CD14-positive monocyte (primary cell): ENCODE data around the gene SEC24D. TPM values are rescaled to one million over a fixed set of nuclear protein-coding genes. Genes with fewer than 3 reads are reported as not detected.

Experiments
- DNase-seq, 3 donors: peaks; one replicate each; pipeline ENCODE4 v3.0.0-alpha.2; 2011 to 2022
- H2AFZ ChIP-seq: 2 replicates; pipeline ENCODE4 v1.6.0; 2012; ENCODE audit warnings: mild to moderate bottlenecking, low read depth, low read length, inconsistent platforms; ENCODE audit not compliant: insufficient read depth, poor library complexity, severe bottlenecking
- H3K27ac ChIP-seq, 2 donors: 1 replicate in 1 of 2; 2 replicates in 1 of 2; pipeline ENCODE4 v1.5.1; 2012 to 2013; ENCODE audit warnings: low read length in 2 of 2, control low read depth in 1 of 2, inconsistent platforms in 1 of 2, low read depth in 1 of 2, mild to moderate bottlenecking in 1 of 2
- H3K27me3 ChIP-seq, 2 donors: one replicate each; pipeline versions ENCODE4 v1.6.0 to v1.6.1; 2011 to 2013; ENCODE audit warnings: low read length in 2 of 2; ENCODE audit not compliant: control insufficient read depth in 2 of 2, insufficient read depth in 2 of 2
- H3K36me3 ChIP-seq, 2 donors: replicated peaks in 1 of 2; 1 replicate in 1 of 2; 2 replicates in 1 of 2; pipeline versions ENCODE4 v1.5.1 to v1.6.1; 2012 to 2013; ENCODE audit warnings: low read length in 2 of 2, control low read depth in 1 of 2, inconsistent platforms in 1 of 2, mild to moderate bottlenecking in 1 of 2; ENCODE audit not compliant: insufficient read depth in 2 of 2, control insufficient read depth in 1 of 2
- H3K4me1 ChIP-seq, 2 donors: 1 replicate in 1 of 2; 2 replicates in 1 of 2; pipeline versions ENCODE4 v1.5.1 to v1.6.1; 2012 to 2013; ENCODE audit warnings: low read length in 2 of 2, control low read depth in 1 of 2, inconsistent platforms in 1 of 2, mild to moderate bottlenecking in 1 of 2, moderate library complexity in 1 of 2; ENCODE audit not compliant: insufficient read depth in 2 of 2, control insufficient read depth in 1 of 2
- H3K4me2 ChIP-seq: replicated peaks from 2 replicates; pipeline ENCODE3; 2012; ENCODE audit warnings: low read length, moderate library complexity, mild to moderate bottlenecking; ENCODE audit not compliant: poor library complexity, severe bottlenecking; ENCODE audit errors: extremely low read depth
- H3K4me3 ChIP-seq, 3 experiments: fragments of 200-600 bp in 1 of 3; sonication (generic) in 1 of 3; replicated peaks in 1 of 3; 1 replicate in 2 of 3; 2 replicates in 1 of 3; pipeline ENCODE4 v1.5.1; 2011 to 2013; ENCODE audit warnings: low read length in 3 of 3, mild to moderate bottlenecking in 3 of 3, control low read depth in 2 of 3, low read depth in 2 of 3, inconsistent platforms in 1 of 3, moderate library complexity in 1 of 3
- H3K79me2 ChIP-seq: 2 replicates; pipeline ENCODE4 v1.6.0; 2012; ENCODE audit warnings: mild to moderate bottlenecking, control low read depth, inconsistent platforms, low read length, moderate library complexity; ENCODE audit not compliant: insufficient read depth
- H3K9ac ChIP-seq: 2 replicates; pipeline ENCODE4 v1.6.0; 2017; ENCODE audit warnings: low read length, mild to moderate bottlenecking; ENCODE audit not compliant: insufficient read depth, poor library complexity, severe bottlenecking
- H3K9me3 ChIP-seq, 2 donors: replicated peaks in 1 of 2; 1 replicate in 1 of 2; 2 replicates in 1 of 2; pipeline versions ENCODE4 v1.5.1 to v1.6.1; 2012 to 2013; ENCODE audit warnings: low read length in 2 of 2, control low read depth in 1 of 2; ENCODE audit not compliant: control insufficient read depth in 1 of 2, insufficient read depth in 1 of 2
- H4K20me1 ChIP-seq: 2 replicates; pipeline ENCODE4 v1.6.0; 2012; ENCODE audit warnings: mild to moderate bottlenecking, low read length, control low read depth, moderate library complexity; ENCODE audit not compliant: insufficient read depth
- H3K27ac Mint-ChIP-seq, 7 donors: one replicate each; pipeline ENCODE4 v1.8.0; 2020; ENCODE audit warnings: mild to moderate bottlenecking in 7 of 7, mixed read lengths in 7 of 7, moderate library complexity in 6 of 7, inconsistent platforms in 2 of 7
- H3K27me3 Mint-ChIP-seq, 3 donors: one replicate each; pipeline ENCODE4 v1.8.0; 2021 to 2022; ENCODE audit warnings: low read depth in 3 of 3, mild to moderate bottlenecking in 3 of 3, mixed read lengths in 3 of 3, moderate library complexity in 3 of 3, inconsistent platforms in 1 of 3
- H3K36me3 Mint-ChIP-seq, 2 donors: one replicate each; pipeline ENCODE4 v1.8.0; 2020; ENCODE audit warnings: mixed read lengths in 2 of 2, inconsistent platforms in 1 of 2, mild to moderate bottlenecking in 1 of 2
- H3K4me1 Mint-ChIP-seq: one replicate; pipeline ENCODE4 v1.8.0; 2020; ENCODE audit warnings: mild to moderate bottlenecking, mixed read lengths
- H3K4me3 Mint-ChIP-seq, 2 donors: one replicate each; pipeline ENCODE4 v1.8.0; 2020; ENCODE audit warnings: mild to moderate bottlenecking in 2 of 2, mixed read lengths in 2 of 2, moderate library complexity in 1 of 2
- H3K9me3 Mint-ChIP-seq, 7 donors: one replicate each; pipeline ENCODE4 v1.8.0; 2020 to 2022; ENCODE audit warnings: mixed read lengths in 7 of 7, mild to moderate bottlenecking in 6 of 7, moderate library complexity in 6 of 7, inconsistent platforms in 2 of 7
- WGBS: methylation state at CpG from one replicate; pipeline ENCODE4 v1.1.5; 2013; ENCODE audit warnings: missing lambda C conversion rate; ENCODE audit not compliant: insufficient coverage; 5-methylcytosine and 5-hydroxymethylcytosine counted together
- intact Hi-C, 2 donors: fragments of 100-400 bp; cut with micrococcal nuclease; formaldehyde crosslinking; loops; one replicate each; pipeline versions ENCODE4 v1.15.0 to v1.15.1; 2023
- polyA plus RNA-seq, 3 donors: library from polyadenylated mRNA; depleted of rRNA in 1 of 3; unstranded in 2 of 3; stranded (reverse) in 1 of 3; fragments of 300-500 nt in 2 of 3; fragments of >200 nt in 1 of 3; fragmentation: Illumina TruSeq in 2 of 3; gene quantifications; 1 replicate in 2 of 3; 2 replicates in 1 of 3; pipeline ENCODE4 v1.2.3, GENCODE V29; 2012 to 2021
- TF ChIP-seq, protein P1 (sequence below): fragments of 200-600 bp; IDR thresholded peaks from one replicate; pipeline ENCODE4 v1.8.0; 2022; ENCODE audit warnings: antibody characterized with exemption, mild to moderate bottlenecking

Gene SEC24D
- polyA plus RNA-seq, 3 donors = 16.8 to 31.3 (median 22.6) TPM

DNA sequence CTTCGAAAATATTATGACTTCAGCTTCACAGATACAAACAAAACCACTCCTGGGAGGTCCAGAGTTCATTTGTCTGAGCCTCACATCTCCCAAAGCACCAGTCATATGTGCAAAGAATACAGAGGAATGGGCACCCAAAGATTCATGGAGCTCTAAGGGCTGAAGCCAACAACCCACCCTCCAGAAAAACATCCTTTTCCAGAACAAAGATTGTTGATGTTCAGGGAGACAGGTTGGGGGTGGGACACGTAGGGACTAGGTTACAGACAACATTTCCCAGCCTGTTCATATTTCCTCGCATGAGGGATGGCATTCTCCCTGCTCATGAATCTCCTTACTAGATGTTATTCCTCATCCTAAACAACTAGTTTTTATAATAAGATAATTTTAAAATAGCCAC, 79.5 kb downstream of the SEC24D start:
- Mint-ChIP-seq H3K27ac (no peak overlapping the region), H3K4me1 (peaks cover 6% of the 10 kb centered on the region), H3K4me3 (no peak overlapping the region), H3K9me3 (no peaks in the 10 kb centered on the region), H3K36me3 (peaks cover 72 to 76% of the 10 kb centered on the region in 2 donors), H3K27me3 (no peaks in the 10 kb centered on the region)
- 100% methylated on average over 1 of the region's 3 CpGs for WGBS
- Histone ChIP-seq H3K4me2 (no peak overlapping the region), H3K27me3 (no peaks in the 10 kb centered on the region), H3K36me3 (peaks cover 56 to 93% of the 10 kb centered on the region in 2 donors), H3K79me2 (no peaks in the 10 kb centered on the region), H3K9me3 (no peaks in the 10 kb centered on the region), H3K27ac (no peak overlapping the region), H2AFZ (no peak overlapping the region), H4K20me1 (no peaks in the 10 kb centered on the region), H3K9ac (no peak overlapping the region), H3K4me3 (no peak overlapping the region), H3K4me1 (no peaks in the 10 kb centered on the region)
- intact Hi-C loops = no loop called here
- DNase-seq = no peak
- TF ChIP-seq, protein P1, sequence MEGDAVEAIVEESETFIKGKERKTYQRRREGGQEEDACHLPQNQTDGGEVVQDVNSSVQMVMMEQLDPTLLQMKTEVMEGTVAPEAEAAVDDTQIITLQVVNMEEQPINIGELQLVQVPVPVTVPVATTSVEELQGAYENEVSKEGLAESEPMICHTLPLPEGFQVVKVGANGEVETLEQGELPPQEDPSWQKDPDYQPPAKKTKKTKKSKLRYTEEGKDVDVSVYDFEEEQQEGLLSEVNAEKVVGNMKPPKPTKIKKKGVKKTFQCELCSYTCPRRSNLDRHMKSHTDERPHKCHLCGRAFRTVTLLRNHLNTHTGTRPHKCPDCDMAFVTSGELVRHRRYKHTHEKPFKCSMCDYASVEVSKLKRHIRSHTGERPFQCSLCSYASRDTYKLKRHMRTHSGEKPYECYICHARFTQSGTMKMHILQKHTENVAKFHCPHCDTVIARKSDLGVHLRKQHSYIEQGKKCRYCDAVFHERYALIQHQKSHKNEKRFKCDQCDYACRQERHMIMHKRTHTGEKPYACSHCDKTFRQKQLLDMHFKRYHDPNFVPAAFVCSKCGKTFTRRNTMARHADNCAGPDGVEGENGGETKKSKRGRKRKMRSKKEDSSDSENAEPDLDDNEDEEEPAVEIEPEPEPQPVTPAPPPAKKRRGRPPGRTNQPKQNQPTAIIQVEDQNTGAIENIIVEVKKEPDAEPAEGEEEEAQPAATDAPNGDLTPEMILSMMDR = no peak

DNA sequence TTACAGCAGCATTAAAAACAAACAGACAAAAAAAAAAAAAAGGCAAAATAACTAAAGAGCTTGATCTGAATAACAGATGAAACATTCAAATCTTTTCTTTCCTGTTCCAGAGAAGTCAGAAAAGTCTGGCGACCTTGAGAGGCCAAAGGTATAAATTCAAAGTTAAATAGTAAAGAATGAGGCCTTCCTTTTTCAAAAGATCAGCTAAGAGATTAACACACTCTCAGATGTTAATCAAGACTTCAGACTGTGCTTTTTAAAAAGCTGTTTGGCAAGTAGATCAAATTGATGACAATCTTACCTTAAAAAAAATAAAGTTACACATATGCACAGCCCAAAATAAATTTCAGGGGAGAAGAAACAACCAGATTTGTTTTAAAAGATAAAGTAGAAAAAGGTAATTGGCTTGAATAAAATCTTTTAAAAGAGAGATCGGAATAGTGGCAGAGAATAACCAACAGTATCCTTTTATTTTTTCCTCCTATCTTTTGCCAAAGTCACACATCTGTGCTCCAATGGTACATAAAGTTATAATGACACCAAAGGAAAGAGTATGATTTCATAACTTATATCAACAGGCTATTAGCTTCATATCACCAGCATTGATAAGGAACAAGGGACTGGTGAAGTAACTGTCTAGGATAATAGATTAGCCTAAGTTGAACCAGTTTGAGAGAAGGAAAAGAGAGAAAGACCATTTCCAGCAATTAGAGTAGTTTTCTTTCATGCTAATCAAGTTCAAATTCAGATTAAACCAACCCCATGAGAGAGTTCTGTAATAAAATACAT, 80.3 kb downstream of the SEC24D start:
- Histone ChIP-seq H3K36me3 (peaks cover 63 to 95% of the 10 kb centered on the region in 2 donors), H3K4me2 (no peak overlapping the region), H2AFZ (no peak overlapping the region), H3K4me3 (no peak overlapping the region), H3K9me3 (no peaks in the 10 kb centered on the region), H3K4me1 (no peaks in the 10 kb centered on the region), H3K9ac (no peak overlapping the region), H3K27ac (no peak overlapping the region), H3K27me3 (no peaks in the 10 kb centered on the region), H3K79me2 (no peaks in the 10 kb centered on the region), H4K20me1 (no peaks in the 10 kb centered on the region)
- TF ChIP-seq, protein P1 = no peak
- WGBS = no CpG with 5 or more reads among the region's 2 CpGs
- intact Hi-C loops = no loop called here
- Mint-ChIP-seq H3K27ac (no peak overlapping the region), H3K36me3 (peaks cover 70 to 74% of the 10 kb centered on the region in 2 donors), H3K4me1 (peaks cover 6% of the 10 kb centered on the region), H3K27me3 (no peaks in the 10 kb centered on the region), H3K4me3 (no peak overlapping the region), H3K9me3 (no peaks in the 10 kb centered on the region)
- no peak for DNase-seq
